CD1c-positive myeloid dendritic cell (primary cell): ENCODE results near the gene ERC1.
"Not testable (repeated sequence)": the region's sequence is repeated elsewhere in the genome, so short reads cannot be mapped to it uniquely, and the experiment has no call there.

Experiments
- DNase-seq: peaks from one replicate; pipeline ENCODE4 v3.0.0-alpha.2; 2016; ENCODE audit errors: extremely low spot score

ERC1 gene

DNA sequence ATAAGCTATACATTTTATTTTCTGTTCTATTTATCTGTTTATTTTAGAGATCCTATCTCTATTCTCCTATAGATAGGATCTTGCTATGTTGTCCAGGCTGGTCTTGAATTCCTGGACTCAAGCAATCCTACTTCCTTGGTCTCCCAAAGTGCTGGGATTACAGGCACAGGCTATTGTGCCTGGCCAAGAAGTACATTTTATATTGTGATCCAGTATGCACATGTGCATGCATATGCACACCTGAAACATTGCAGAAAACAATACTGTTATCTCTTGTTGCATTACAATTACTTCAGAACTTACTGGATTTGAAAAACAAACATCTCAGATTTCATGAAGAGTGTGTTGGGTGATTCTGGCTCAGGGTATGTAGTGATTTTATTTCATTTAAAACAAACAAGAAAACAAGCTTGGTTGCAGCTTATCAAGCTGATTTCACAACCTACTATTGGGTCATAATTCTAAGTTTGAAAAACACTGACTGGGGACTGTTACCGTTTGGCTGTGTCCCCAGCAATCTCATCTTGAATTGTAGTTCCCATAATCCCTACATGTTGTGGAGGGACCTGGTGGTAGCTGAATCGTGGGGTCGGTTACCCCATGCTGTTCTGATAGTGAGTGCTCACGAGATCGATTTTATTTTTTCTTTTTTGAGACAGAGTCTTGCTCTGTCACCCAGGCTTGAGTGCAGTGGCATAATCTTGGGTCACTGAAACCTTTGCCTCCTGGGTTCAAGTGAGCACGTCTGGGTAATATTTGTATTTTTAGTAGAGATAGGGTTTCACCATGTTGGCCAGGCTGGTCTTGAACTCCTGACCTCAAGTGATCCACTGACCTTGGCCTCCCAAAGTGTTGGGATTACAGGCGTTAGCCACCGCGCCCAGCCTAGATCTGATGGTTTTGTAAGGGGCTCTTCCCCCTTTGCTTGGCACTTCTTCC, 31.3 kb downstream of the ERC1 start:
- no peak for DNase-seq

GRCh38 chr12:1030779-1031178, 39.8 kb downstream of the ERC1 start:
- no peak for DNase-seq

GRCh38 chr12:1034243-1034642, 43.2 kb downstream of the ERC1 start:
- no peak for DNase-seq

DNA sequence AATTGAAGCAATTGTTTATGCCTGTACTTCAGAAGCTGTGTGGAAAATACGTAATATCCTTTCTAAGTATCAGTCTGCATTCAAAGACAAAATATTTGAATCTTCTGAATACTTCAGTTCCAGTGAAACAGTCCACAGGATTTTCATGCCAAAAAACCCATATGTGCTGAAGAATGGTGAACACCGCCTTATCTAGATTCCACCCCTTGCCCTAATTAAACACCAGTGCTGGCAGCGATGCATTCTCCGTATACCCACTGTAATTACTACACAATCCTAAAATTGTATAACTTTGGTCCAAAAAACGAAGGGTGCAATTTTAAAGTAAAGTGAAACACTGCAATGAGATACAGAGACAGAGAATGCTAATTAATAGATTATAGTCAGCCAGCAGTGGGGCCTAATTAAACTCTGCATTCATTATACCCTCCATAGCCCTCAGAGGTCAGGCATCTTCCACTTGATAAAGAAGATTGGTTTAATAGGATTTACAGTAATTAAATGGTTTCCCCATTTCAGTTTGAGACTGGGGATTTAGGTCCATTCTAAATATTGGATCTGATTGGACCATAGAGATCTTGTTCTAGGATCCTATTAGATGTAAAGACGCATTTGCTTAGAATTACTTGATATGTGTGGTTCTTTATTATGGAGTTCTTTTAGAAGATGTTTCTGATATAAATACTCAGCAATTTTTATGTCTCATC, 43.9 kb downstream of the ERC1 start:
- no peak for DNase-seq

DNA sequence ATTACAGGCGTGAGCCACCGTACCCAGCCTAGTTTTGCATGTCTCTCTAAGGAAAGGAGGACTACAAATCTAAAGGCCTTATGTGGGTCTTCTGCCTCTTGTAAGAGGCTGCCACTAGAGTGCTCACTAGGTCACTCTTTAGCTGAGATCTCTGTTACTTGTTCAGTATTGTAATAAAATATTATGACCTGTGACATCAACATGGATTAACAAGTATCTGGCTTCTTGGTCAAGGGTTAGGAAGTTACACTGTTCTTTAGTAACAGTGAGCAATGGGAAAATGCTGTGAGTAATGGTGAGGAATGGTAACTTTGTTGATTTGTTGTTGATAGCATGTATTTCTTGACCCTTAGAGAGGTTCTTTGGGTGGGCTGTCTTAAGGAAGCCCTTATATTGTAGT, 50.5 kb downstream of the ERC1 start:
- DNase-seq = no peak

DNA sequence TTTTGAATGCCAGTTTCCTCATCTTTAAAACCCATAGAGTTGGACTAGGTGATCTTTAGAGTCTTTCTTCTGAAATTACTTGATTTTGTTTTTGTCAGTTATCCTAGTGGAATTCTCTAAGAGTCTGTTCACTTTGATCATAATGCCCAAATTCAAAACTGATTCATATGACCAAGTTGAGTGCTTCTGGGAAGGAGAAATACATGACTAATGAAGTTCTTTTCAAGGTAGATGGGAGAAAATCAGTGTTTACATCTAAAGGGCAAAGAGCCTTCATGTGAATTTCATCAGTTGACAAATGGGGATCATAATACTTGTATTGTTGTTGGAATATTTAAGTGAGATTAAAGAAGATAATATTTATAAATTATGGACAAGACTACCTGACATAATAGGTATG, 53.2 kb downstream of the ERC1 start:
- no peak for DNase-seq

- no peak for DNase-seq
Observed at GRCh38 chr12:1044696-1045095, 53.7 kb downstream of the ERC1 start.

- no peak for DNase-seq
Observed at GRCh38 chr12:1046727-1047126, 55.7 kb downstream of the ERC1 start.

DNA sequence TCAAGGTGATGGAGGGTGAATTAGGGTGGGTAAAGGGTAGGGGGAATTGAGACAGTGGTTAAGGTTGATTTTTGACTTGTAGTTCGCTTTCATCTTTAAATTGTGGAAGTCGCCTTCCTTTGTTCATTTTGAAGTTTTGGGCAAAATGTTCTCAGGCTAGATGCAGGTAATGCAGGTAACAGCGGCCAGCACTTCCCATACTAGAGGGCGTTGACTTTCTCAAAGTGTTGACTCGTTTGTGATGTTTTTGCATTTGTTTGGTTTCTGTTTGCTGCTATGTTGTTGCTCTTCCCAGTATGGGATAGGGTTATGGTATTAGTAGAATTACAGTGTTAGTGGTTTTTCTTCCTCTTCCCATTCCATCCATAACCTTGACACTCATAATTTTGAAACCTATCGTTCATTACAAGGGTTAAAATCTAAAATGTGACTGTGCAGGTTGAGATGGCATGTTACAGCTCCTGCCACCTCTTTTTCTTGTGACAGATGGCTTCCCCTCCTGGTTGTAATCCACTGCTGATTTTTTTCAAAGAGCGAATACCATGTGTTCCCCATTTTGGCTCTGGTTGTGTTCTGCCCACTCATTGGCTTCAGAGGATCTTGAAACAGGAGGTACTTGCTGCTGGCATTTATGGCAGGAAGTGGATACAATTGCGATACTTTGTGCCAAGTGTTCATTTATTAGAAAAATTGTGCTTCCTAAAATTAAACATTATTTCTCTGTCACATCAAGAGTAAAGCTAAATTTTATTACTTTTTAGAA, 57.1 kb downstream of the ERC1 start:
- peak; percentile 88 for DNase-seq

DNA sequence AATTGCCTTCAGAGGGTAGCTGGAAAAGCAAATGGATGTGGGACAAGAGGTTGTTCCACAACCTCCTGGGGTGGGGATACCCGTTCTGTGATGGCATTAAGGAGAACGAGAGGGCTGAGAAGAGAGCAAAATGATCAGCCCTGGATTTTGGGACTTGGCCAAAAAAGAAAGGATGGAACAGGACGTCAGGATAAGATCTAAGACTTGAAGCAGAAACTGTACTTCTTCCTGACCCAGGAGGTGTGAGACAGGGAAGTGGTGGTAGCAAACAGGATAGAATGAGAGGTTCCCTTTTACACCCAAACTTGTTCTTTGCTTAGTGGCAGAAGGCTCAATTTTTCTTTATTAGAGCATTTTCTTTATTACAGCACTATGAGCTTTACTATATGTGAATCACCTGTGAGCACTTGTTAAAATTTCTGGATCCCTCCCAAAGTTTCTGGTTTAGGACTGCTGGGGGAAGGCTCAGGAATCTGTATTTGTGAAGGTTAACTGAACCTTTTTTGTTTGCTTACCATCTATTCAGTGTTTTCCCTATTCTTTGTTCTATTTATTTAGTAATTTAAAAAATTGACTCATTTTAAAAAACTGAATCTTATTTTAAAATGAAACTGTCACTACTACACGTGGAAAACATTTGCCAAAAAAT, 59.2 kb downstream of the ERC1 start:
- peak; percentile 7 for DNase-seq

DNA sequence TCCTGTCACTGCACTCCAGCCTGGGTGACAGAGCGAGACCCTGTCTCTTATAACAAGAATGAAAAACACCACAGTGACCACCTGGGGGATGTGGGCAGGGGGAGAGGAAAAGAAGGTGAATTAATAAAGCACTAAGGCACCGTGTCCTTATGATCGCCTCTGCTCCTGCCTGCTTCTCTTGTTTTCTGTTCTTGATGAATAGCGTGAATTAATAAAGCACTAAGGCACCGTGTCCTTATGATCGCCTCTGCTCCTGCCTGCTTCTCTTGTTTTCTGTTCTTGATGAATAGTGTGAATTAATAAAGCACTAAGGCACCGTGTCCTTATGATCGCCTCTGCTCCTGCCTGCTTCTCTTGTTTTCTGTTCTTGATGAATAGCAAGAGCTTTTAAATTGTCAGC, 60.6 kb downstream of the ERC1 start:
- not testable (repeated sequence) for DNase-seq

- no peak for DNase-seq
Observed at GRCh38 chr12:1053690-1054089, 62.7 kb downstream of the ERC1 start.

- DNase-seq = no peak
Observed at GRCh38 chr12:1054117-1054870, 63.3 kb downstream of the ERC1 start.

GRCh38 chr12:1056390-1056789, 65.4 kb downstream of the ERC1 start:
- no peak for DNase-seq

- no peak for DNase-seq
Observed at GRCh38 chr12:1058423-1058822, 67.4 kb downstream of the ERC1 start.

GRCh38 chr12:1059162-1059561, 68.1 kb downstream of the ERC1 start:
- DNase-seq = no peak

DNA sequence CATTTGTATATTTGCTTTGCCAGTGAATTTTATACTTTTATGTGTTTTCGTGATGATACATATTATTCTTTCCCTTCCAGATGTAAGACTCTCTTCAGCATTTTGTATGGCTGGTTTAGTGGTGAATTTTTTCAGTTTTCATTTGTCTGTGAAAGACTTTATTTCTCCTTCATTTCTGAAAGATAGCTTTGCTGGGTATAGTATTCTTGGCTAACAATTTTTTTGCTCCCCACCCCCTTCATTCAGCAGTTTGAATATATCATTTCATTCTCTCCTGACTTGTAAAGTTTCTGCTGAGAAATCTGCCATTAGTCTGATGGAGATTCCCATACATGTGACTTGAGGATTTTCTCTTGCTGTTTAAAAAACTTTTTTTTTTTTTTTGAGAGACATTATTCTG, 72.8 kb downstream of the ERC1 start:
- no peak for DNase-seq

GRCh38 chr12:1064317-1064716, 73.3 kb downstream of the ERC1 start:
- no peak for DNase-seq

- DNase-seq = no peak
Observed at GRCh38 chr12:1065629-1066028, 74.6 kb downstream of the ERC1 start.

DNA sequence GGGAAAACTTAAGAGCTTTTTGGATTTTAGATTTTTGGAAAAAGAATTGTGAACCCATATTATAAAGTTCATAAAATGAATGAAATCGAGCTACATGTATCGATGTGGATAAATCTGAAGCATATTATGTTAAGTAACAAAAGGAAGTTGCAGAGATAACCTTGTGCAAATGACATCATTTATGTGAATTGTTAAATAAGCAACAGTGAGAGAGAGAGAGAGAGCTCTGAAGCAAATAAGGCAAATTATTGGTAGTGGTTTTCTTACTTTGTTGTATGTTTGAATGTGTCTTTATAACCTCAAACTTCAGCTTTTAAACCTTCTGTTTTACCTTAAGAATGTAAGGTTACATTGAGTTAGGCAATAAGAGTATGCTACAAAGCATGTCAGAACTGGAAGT, 78.8 kb downstream of the ERC1 start:
- DNase-seq = no peak

DNA sequence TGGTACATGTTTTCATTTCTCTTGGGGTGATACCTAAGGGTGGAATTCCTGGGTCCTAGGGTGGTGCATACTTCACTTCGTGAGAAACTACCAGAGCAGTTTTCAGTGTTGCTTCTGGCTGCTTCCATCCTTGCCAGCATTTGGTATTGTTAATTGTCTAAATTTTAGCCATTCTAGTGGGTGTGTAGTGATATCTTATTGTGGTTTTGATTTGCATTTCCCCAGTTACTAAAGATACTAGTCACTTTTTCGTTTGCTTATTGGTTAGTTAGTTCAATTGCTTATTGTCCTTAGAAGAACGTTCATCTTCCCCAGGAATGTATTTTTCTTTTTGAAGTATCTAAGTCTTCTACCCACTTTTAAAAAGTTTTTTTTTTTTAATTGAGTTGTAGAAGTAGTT, 80.2 kb downstream of the ERC1 start:
- no peak for DNase-seq
